ENCODE measurements around the gene CLSTN2.

Gene CLSTN2

DNA sequence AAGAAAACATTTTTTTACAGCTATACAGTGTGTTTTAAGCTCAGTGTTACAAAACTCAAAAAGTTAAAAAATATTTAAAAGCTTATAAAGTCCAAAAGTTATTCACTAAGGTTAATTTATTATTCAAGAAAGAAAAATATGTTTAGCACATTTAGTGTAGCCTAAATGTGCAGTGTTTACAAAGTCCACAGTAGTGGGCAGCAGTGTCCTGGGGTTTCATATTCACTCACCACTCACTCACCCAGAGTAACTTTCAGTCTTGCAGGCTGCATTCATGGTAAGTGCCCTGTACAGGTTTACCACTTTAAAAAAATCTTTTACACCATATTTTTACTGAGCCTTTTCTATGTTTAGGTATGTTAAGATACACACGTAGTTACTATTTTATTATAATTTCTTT, 442.7 kb downstream of the CLSTN2 start:
- no peak for DNase-seq (ENCODE audit: low read depth in 2 of 2)

DNA sequence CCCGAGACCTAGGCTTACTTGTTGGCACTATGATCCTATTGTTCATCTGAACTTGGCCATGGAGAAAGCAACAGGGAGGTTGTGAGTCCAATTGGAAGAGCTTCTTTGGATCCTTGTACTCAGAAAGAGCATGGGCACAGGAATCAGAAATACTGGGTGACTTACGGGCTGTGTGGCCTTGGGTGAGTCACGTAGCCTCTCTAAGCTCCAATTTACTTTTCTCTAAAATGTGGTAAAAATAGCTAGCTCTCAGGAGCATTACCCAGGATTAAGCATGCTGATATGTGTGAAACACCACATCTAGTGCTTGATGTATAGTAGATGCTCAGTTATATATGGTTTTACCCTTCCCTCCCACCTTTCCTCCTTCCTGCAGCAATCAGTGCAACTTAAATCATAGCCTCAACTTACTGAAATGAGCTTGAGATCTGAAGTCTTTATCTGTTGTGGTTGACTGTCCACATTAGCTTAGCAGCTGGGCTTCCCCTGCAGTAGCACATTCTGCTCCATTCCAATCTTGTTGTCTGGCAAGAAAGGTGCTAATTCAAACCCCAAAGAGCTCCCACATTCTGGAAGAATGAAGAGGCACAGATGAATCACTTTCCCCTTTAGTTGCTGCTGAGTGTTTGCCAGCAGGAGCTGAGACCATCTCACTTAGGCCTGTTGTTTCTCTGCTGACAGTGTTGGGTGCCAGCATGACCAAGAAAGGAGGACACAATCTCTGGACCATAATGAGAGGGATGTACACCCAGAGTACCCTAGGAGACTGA, 443.8 kb downstream of the CLSTN2 start:
- no peak for DNase-seq (ENCODE audit: low read depth in 2 of 2)

DNA sequence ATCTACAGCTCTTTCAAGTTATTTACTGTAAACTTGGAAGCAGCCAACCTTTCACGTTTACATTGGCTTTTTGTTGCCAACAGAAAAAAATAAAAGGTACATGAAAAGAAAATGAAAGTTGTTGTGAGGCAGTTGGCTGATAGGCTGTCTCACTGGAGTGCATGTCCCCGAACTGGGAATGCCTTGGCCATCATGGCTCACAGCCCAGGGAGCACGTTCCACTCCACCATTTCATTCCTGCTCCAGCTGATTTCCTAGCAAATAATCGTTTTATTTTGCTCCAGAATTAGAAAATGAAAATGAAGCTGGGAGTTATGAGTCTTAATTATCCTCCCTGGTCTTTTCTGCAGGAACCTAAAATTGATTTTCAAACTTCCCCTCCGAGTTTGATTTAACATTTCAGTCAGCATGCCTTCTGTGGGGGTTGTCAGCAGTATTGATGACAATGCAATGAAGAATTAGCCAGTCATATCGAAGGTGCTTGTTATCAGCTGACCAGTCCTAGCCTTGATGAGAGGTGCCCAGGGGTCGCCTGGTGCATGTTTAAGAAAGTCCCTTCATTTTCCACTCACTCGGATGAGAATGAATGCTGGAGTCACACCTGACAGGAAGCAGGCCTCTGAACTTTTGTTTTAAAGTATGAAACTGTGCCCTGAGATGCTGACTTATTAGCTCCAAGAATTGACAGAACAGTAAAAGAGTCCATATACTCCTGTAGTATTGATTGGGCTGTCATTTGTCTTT, 449.2 kb downstream of the CLSTN2 start:
- no peak for DNase-seq (ENCODE audit: low read depth in 2 of 2)

DNA sequence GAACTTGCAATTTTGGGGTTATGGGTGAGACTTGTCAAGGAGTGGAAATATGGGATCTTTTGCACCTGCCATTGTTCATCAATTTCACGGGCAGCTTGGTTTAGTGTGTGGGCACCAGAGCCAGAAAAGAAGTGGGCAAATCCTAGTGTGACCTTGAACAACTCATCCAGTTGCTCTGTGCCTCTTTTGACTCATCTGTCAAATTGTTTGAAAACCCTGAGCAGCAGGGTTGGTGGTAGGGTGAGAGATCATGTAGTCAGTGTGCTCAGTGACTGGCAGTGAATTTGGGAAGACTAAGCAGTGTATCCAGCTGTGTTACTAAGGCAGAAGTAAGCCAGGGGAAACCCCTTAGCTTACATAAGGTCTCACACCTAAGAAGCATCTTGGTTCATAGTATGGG, 449.9 kb downstream of the CLSTN2 start:
- no peak for DNase-seq (ENCODE audit: low read depth in 2 of 2)

DNA sequence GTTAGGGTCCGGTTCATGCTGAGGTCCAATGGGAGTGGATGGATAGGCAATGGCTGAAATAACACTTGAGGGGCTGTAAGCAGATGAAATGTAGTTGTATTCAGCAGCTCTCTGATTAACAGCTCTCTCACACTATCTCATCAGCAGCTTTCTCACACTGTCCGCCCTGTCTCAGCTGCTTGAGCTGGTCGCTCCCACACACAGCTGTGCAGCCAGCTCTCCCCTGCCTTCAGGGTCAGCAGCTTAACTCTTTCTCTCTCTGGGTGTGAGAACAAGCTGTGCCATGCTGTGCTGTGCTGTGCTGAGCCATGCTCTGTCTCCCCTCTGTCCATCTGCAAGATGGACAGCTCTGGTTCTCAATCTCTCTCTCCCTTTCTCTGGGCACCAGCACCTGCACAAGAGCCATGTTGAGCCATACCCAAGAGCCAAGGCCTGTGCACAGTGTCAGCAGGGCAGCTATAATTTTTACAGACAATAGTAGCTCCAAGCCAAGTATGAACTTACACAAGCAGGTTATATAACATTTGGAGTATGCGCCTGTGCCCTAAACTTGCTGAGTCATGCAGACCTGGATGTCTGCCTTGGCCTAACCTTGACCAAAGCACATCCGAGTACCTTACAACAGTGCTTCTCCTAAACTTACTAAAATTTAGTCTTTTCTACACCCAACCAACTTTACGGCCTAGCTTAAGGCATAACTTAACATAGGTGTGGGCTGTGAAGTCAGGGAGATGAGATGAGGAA, 451.5 kb downstream of the CLSTN2 start:
- DNase-seq (ENCODE audit: low read depth in 2 of 2): no peak

DNA sequence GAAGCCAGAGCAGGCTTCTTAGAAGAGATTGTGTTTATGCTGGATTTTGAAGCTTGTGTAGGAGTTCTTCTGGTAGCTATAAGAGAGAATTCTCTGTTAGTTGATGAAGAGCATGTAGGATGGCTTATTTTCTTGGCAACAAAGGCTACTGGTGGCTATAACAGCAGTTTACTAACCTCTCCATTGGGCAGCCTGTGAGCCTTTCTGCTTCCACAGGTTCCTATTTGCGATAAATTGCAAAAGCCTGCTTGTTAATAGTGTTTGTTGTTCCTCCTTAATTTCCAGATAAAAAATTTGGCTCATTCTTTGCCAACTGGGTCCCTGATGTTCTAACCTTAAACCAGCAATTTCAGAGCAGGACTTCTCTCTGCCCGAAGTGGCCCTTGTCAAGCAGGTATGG, 452.3 kb downstream of the CLSTN2 start:
- no peak for DNase-seq (ENCODE audit: low read depth in 2 of 2)

DNA sequence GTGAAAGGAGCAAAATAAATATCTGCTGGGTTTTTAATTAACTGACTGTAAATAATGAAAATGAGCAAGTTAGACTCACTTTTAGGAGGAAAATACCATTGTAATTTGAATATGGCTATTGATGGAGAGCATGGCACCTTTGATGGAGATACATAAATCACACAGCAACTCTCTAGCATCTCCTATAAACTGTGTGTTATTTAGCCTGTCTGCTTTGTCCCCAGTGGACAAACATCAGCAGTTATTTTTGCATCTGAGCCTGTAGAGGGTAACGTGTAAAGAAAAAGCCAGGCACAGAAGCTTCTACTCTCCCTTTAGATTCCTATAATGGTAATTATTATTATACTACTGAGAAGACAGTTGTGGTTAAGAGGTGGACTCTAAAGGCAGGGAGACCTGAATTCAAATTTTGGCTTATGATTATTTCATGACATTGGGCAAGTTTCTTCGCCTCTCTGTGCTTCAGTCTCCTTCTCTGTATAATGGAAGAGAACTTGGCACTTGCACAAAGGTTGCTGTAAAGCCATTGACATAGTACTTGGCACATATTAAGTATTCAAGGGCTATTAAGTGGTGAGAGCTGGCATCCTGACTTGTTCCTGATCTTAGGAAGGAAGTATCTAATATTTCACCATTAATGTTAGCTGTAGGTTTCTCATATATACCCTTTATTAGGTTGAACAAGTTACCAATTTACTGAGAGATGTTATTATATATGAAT, 453.4 kb downstream of the CLSTN2 start:
- no peak for DNase-seq (ENCODE audit: low read depth in 2 of 2)

DNA sequence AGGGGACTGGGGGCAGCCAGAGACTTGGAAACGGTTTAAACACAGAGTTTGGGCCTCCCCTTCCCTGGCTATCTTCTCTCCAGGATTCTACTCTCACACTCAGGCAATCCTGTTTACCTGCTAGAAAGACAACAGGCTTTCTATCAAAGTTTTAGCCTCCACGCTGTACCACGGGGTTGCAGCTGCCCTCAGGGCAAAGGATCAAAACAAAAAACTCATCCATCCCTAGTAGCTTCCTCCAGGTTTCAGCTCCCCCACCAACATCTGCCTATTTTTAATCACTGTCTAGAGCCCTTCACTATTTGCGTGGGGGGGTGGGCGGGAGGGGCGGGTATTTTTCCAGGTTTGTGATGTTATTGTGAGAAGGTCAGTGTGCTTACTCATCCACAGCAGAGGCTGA, 456.1 kb downstream of the CLSTN2 start:
- no peak for DNase-seq (ENCODE audit: low read depth in 2 of 2)

DNA sequence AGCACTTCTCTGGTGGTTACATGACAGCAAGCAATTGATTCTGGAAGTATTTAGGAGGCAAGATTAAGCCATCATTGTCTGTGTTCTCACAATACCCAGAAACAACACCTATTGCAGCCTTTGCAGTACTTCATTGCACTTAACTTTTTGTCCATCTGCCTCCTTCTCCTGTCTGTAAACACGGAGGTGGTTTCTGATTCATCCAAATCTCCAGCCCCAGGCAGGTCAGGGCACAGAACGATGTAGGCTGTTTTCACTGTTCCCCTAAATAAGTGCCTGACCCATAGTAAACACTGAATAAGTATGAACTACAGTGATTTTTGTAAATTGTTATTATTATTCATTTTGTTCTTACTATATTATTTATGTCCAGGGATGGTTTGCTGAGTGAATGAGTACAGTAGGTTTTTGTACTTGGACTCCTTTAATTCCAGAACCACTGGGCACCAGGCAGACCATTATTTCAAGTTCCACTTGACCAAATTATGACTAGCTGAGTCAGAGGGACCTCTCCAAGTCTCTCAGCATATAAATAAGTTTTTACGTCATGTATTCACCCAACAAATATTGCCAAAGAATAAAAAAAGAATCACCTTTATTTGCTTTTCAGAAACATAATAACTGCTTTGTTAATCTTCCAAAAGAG, 459.6 kb downstream of the CLSTN2 start:
- DNase-seq (ENCODE audit: low read depth in 2 of 2): no peak

DNA sequence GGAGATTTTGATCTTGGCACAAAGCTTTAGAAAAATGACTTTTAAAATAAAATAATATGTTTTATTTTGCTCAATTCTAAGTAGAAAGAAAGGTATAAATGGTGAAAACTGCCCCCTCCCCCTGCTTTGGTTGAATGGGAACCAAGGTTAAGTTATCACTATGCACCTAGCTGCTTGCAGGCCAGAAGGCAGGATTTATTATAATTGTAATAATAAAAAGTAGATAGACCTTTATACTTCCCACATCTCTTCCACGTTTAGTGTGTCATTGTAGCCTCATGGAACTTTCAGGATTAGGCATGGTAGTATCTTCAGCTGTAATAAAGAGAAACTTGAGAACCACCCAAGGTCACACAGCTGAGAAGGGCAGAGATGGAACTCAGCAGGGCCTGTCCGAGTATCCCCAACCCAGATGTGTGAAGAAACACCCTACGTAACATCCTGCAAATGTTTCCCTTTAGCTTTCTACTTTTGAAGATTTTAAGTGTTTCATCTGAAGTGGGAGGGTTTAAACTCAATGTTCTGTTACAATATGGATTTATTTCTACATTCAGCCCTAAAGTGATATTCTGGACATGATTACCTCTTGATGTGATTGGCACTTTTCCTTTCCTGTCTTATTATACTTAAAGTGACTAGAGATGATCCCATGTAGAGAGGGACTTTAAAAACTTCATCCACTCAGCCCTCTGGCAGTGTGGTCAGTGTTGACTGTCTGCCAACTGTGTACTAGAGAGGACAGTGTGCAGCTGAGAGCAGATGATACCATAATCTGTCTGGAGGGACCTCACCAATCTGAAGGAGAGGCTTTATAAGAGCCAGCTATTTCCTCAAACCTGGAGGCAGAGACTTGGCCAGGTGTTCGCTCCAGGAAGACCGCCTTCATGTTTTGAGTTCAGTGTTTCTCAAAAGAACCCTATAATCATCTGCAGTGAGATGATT, 460.4 kb downstream of the CLSTN2 start:
- DNase-seq (ENCODE audit: low read depth in 2 of 2): no peak

DNA sequence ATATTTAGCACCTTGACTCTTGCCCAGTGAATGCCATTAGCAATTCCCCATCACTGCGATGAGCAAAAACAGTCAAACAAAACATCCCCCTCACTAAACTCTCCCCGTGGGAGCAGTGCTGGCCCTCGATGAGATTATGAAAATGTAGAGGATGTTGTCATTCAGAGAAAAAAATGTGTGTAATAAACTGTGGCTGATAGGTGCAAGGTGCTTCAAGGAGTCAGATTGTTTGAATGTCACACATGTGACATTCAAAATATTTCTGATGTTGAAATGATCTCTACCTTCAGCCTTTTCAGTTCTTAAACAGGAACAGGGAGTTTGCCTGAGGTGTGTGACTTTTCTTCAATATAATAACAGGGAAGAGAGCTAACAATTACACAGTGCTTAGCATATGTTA, 461.1 kb downstream of the CLSTN2 start:
- DNase-seq (ENCODE audit: low read depth in 2 of 2): no peak

DNA sequence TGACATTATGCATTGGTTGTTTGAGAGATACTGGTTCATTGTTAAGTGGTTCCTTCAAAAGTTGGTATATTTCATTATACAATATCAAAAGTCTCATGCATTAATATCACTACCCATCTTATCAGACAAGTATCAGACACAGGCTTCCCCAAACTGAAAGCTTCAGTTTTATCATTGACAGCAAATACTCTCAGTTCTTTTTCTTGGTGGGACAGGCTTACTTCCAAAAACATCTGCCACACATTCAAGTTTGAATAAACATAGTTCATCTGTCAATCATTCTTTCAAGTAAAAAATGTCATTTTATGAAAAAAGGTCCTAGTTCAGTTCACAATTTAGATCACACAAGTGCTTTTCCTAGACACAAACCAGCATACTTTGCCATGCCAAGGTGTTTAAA, 462.9 kb downstream of the CLSTN2 start:
- DNase-seq (ENCODE audit: low read depth in 2 of 2): no peak

DNA sequence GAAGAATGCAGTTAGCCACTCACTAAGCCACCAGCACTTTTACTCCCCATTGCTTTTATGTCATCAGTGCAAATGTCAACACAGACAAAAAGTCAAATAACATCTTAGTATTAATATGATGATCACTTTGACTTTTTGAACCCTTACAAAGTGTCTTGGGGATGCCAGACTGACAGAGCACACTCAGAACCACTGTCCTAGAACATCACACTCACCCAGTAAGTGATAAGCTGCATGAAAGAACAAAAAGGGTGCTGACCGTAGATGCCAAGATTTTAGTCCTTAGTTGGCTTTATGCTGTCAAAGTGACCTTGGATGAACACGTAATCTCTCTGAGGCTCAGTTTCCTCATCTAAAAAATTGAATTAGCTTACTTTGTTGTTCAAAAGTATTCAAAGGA, 463.4 kb downstream of the CLSTN2 start:
- DNase-seq (ENCODE audit: low read depth in 2 of 2): no peak

DNA sequence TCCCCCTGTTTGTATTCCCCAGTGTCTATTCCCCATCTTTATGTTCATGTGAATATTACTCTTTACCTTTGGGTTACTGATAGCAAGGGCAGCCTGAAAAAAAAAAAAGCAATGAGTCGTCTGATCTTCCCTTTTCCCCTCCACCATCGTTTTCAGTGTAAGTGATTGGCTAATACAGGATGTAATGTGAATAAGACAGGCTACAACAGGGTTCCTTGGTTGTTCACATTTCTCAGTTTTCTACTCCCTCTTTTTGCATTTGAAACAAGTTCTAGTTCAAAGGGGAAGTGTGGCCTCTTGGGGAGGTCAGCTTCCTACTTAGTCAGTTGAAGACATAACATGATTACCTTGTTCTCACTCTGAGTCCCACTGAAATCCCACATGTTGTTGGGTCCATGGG, 464.9 kb downstream of the CLSTN2 start:
- no peak for DNase-seq (ENCODE audit: low read depth in 2 of 2)

DNA sequence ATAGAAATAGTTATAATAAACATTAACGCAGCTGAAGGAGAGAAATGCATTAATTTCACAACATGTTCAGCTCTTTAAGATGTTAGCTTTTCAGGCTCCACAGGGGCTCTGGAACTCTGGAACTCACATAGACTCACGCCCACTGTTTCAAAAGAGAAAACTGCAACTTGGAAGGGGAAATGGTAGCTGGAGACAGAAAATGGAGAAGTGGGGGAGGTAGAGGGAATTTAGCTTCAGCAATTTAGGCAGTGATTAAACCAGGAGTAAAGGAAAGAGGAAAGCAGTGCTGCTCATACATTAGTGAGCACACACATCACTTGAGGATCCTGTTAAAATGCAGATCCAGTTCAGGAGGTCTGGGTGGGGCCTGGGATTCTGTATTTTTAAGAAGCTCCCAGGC, 468.1 kb downstream of the CLSTN2 start:
- no peak for DNase-seq (ENCODE audit: low read depth in 2 of 2)

DNA sequence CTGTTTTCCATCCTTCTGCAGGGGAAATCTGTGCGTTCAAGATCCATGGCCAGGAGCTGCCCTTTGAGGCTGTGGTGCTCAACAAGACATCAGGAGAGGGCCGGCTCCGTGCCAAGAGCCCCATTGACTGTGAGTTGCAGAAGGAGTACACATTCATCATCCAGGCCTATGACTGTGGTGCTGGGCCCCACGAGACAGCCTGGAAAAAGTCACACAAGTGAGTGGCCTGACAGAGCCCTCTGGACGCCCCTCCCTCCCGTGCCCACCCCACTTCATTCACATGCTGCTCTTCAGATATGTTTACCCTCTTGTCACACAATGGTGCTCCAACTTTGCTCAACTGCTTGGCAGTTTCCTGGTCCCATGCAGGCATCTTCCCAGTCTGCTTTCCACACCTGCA, 468.6 kb downstream of the CLSTN2 start:
- DNase-seq (ENCODE audit: low read depth in 2 of 2): no peak

DNA sequence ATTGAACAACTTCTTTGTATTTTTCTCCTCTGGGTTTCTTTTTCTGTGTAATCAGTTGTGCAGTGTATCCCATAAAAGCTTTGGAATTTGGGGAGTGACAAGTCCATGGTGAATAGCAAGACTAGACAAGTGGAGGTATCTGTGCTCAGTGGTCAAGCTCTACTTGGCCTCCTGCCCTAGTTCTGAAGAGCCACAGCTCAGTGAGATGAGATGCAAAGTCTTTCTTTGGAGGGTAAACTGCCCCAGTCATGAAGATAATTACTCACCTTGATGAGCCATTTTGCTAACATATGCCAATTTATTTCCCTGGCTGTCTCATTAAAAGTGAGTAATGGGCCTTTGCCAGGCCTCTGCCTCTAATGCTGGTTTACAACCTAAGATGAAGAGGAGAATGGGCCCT, 471.7 kb downstream of the CLSTN2 start:
- no peak for DNase-seq (ENCODE audit: low read depth in 2 of 2)

DNA sequence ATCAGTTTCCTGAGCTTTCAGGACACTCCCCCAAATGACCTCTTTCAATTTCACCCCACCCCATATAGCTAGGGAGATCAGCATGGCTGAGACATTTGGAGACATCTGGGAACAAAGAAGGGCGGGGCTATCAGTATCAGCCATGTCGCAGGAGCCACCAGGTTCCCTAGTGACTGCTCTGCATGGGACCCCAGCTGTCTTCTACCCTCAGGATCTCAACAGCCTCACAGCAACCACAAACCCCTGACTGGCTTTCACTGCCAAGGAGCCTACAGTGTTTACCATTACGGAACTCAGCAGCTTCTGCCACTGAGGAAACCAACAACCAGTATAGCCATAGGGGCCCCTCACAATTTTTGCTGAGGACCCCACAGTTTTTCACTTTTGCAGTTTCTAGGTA, 473.3 kb downstream of the CLSTN2 start:
- no peak for DNase-seq (ENCODE audit: low read depth in 2 of 2)

DNA sequence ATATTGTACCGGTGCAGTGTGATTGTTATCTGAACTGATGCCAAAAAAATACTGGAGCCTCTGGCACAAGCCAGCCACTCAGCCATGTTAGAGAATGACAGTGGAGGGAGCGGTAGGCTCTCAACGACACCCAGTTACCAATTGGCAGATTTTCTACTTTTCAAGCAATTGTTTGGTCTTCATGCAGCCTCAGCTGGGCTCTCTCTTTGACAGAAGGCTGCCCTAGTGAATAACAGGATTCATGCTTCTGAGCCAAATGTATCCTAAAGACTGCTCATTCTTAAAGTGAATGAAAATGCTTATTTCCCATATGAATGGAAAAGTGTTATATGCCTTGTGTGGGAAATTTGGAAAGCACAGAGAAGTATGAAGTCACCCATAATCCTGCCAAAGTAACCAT, 481.7 kb downstream of the CLSTN2 start:
- DNase-seq (ENCODE audit: low read depth in 2 of 2): no peak

DNA sequence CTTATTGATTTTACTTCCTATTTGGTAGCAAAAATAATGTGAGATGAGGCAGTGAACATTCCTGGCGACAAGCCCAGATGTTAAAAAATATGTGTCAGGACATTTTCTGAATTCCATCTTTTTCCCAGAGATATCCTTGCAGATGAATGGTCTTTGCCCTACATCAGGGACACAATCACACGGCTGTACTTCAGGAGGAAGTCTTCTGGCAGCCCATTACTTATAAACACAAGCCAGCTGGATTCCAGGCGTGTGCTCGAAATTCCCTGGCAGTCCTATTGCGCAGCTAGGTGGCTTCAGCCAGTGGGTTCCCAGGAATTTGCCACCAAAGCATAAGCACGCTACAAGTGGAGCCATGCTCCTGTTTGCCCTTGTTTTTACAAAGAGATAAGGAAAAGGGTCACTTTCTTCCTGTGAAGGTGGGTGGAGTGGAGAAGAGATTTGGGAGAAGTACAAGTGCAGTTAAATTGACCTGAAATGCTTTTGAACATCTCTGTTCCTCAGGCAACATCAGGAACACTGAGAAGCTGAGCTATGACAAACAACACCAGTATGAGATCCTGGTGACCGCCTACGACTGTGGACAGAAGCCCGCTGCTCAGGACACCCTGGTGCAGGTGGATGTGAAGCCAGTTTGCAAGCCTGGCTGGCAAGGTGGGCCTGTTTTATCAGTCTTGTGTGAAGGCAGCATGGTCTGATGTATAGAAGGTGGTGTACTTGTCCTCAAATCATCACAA, 485.8 kb downstream of the CLSTN2 start:
- DNase-seq (ENCODE audit: low read depth in 2 of 2): peak; percentile 17

Measured in fibroblast of skin of left quadriceps (primary cell).